ENCODE data around the gene AGAP5. TPM values are rescaled to one million over a fixed set of nuclear protein-coding genes. Genes with fewer than 3 reads are reported as not detected.
"Not testable (repeated sequence)": the region's sequence is repeated elsewhere in the genome, so short reads cannot be mapped to it uniquely, and the experiment has no call there.

Gene AGAP5
- total and polyA plus RNA-seq, 2 of the 13 experiments (the other 11 are each of a cell fraction or from before 2014, with no cell fraction given), result 5.3 to 7.9 TPM

DNA sequence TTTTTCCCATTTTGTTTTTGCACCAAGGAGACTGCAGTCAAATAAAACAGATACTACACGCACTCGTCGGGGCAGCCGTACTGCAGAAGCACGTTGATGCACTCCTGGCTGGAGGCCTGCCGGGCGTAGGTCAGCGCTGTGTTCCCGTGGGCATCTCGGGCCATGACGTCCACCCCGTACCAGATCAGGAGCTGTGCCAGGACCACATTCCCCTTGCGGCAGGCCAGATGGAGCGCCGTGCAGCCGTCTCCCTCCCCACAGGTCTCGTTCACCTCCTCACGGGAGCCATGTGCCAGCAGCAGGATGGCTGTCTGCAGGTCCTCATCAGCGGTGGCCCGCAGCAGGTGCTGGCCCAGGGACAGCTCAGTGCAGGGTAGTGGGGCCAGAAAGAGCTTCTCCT is 23.4 kb downstream of the AGAP5 start:
- H4K20me1 ChIP-seq (ENCODE audit: insufficient read depth, low read length); H3K4me2 ChIP-seq (ENCODE audit: low read depth, low read length); H3K27ac ChIP-seq (ENCODE audit: extremely low read length, insufficient read depth, low read length); H3K9me3 ChIP-seq (ENCODE audit: low read length); H3K27me3 ChIP-seq (ENCODE audit: control insufficient read depth in 1 of 2, insufficient read depth in 2 of 2, low read length in 2 of 2); H2AFZ ChIP-seq (ENCODE audit: low read length); DNase-seq (ENCODE audit: low spot score); H3K9ac ChIP-seq (ENCODE audit: insufficient read depth, low read depth, low read length); H3K4me1 ChIP-seq (ENCODE audit: insufficient read depth, low read length); BruUV-seq (replicated peaks); POLR2A ChIA-PET; CTCF ChIA-PET (ENCODE audit: low intra/inter-chr PET ratio, low total read pairs); intact Hi-C loops (cut with micrococcal nuclease; ENCODE audit: unreplicated experiment); in situ Hi-C loops (cut with HindIII; ENCODE audit: extremely low pct_ligation_motif_present, low pct_unique_long_range_greater_than_20kb); ATAC-seq; H3K4me3 ChIP-seq (replicated peaks in 1 of 3; ENCODE audit: insufficient read depth in 1 of 3, low read depth in 2 of 3, low read length in 3 of 3); H3K36me3 ChIP-seq (replicated peaks in 1 of 2; ENCODE audit: control insufficient read depth in 1 of 2, insufficient read depth in 2 of 2, low read length in 2 of 2); H3K79me2 ChIP-seq (ENCODE audit: insufficient read depth, low read length); FAIRE-seq: not testable (repeated sequence)
- 99% methylated on average over 11 of the region's 20 CpGs for WGBS (ENCODE audit: low lambda C conversion rate)

DNA sequence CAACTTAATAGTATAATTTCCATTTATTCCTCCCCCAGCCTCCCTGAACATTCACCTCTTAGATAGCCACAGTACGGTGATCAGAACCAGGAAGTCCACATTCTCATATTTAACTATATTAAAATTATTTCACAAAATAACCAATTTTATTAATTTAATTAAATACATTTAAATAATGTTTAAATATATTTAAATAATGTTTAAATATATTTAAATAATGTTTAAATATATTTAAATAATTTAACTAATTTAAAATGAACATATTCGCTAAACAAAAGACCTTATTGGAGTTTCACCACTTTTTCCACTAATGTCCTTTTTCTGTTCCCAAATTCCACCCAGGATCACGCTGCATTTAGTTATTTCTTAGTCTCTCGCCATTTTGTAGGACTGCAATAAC is 29.5 kb downstream of the AGAP5 start:
- 91% methylated on average over 4 of the region's 4 CpGs for WGBS (ENCODE audit: low lambda C conversion rate)
- in situ Hi-C loops (cut with HindIII; ENCODE audit: extremely low pct_ligation_motif_present, low pct_unique_long_range_greater_than_20kb); H3K27me3 ChIP-seq (ENCODE audit: control insufficient read depth in 1 of 2, insufficient read depth in 2 of 2, low read length in 2 of 2); H4K20me1 ChIP-seq (ENCODE audit: insufficient read depth, low read length); H3K9me3 ChIP-seq (ENCODE audit: low read length); H3K4me1 ChIP-seq (ENCODE audit: insufficient read depth, low read length); H3K4me2 ChIP-seq (ENCODE audit: low read depth, low read length); DNase-seq (ENCODE audit: low spot score); CTCF ChIA-PET (ENCODE audit: low intra/inter-chr PET ratio, low total read pairs); H3K36me3 ChIP-seq (replicated peaks in 1 of 2; ENCODE audit: control insufficient read depth in 1 of 2, insufficient read depth in 2 of 2, low read length in 2 of 2); BruUV-seq (replicated peaks); H3K79me2 ChIP-seq (ENCODE audit: insufficient read depth, low read length); H3K4me3 ChIP-seq (replicated peaks in 1 of 3; ENCODE audit: insufficient read depth in 1 of 3, low read depth in 2 of 3, low read length in 3 of 3); H3K9ac ChIP-seq (ENCODE audit: insufficient read depth, low read depth, low read length); POLR2A ChIA-PET; H3K27ac ChIP-seq (ENCODE audit: extremely low read length, insufficient read depth, low read length); H2AFZ ChIP-seq (ENCODE audit: low read length); ATAC-seq; intact Hi-C loops (cut with micrococcal nuclease; ENCODE audit: unreplicated experiment); FAIRE-seq: not testable (repeated sequence)

GRCh38 chr10:73666153-73666809 is 31.6 kb downstream of the AGAP5 start:
- in situ Hi-C loops (cut with HindIII; ENCODE audit: extremely low pct_ligation_motif_present, low pct_unique_long_range_greater_than_20kb); H3K27ac ChIP-seq (ENCODE audit: extremely low read length, insufficient read depth, low read length); BruUV-seq (replicated peaks); POLR2A ChIA-PET; FAIRE-seq; H3K4me3 ChIP-seq (replicated peaks in 1 of 3; ENCODE audit: insufficient read depth in 1 of 3, low read depth in 2 of 3, low read length in 3 of 3); H4K20me1 ChIP-seq (ENCODE audit: insufficient read depth, low read length); CTCF ChIA-PET (ENCODE audit: low intra/inter-chr PET ratio, low total read pairs); intact Hi-C loops (cut with micrococcal nuclease; ENCODE audit: unreplicated experiment); H3K4me2 ChIP-seq (ENCODE audit: low read depth, low read length); H3K9ac ChIP-seq (ENCODE audit: insufficient read depth, low read depth, low read length); DNase-seq (ENCODE audit: low spot score); H3K27me3 ChIP-seq (ENCODE audit: control insufficient read depth in 1 of 2, insufficient read depth in 2 of 2, low read length in 2 of 2); H3K9me3 ChIP-seq (ENCODE audit: low read length); H3K79me2 ChIP-seq (ENCODE audit: insufficient read depth, low read length); ATAC-seq; H3K4me1 ChIP-seq (ENCODE audit: insufficient read depth, low read length); H3K36me3 ChIP-seq (replicated peaks in 1 of 2; ENCODE audit: control insufficient read depth in 1 of 2, insufficient read depth in 2 of 2, low read length in 2 of 2); H2AFZ ChIP-seq (ENCODE audit: low read length): not testable (repeated sequence)
- 31% methylated on average over 3 of the region's 5 CpGs for WGBS (ENCODE audit: low lambda C conversion rate)

GRCh38 chr10:73665581-73665980 is 32.3 kb downstream of the AGAP5 start:
- BruUV-seq (replicated peaks); intact Hi-C loops (cut with micrococcal nuclease; ENCODE audit: unreplicated experiment); in situ Hi-C loops (cut with HindIII; ENCODE audit: extremely low pct_ligation_motif_present, low pct_unique_long_range_greater_than_20kb); H2AFZ ChIP-seq (ENCODE audit: low read length); H3K4me3 ChIP-seq (replicated peaks in 1 of 3; ENCODE audit: insufficient read depth in 1 of 3, low read depth in 2 of 3, low read length in 3 of 3); H3K4me1 ChIP-seq (ENCODE audit: insufficient read depth, low read length); H3K9ac ChIP-seq (ENCODE audit: insufficient read depth, low read depth, low read length); H3K4me2 ChIP-seq (ENCODE audit: low read depth, low read length); CTCF ChIA-PET (ENCODE audit: low intra/inter-chr PET ratio, low total read pairs); H3K79me2 ChIP-seq (ENCODE audit: insufficient read depth, low read length); ATAC-seq; H3K27ac ChIP-seq (ENCODE audit: extremely low read length, insufficient read depth, low read length); H4K20me1 ChIP-seq (ENCODE audit: insufficient read depth, low read length); POLR2A ChIA-PET; H3K27me3 ChIP-seq (ENCODE audit: control insufficient read depth in 1 of 2, insufficient read depth in 2 of 2, low read length in 2 of 2); DNase-seq (ENCODE audit: low spot score); H3K9me3 ChIP-seq (ENCODE audit: low read length); H3K36me3 ChIP-seq (replicated peaks in 1 of 2; ENCODE audit: control insufficient read depth in 1 of 2, insufficient read depth in 2 of 2, low read length in 2 of 2); FAIRE-seq: not testable (repeated sequence)
- WGBS (ENCODE audit: low lambda C conversion rate), result 71% methylated on average over 3 of the region's 3 CpGs

Data from HepG2 (cell line).